IMR-90 (cell line): ENCODE results near the gene FKBP1B. TPM values are rescaled to one million over a fixed set of nuclear protein-coding genes. Genes with fewer than 3 reads are reported as not detected.

Experiments
- ATAC-seq: fragments of 200-7000 bp; cut with Tn5 transposase; 2 replicates; pipeline ENCODE4 v1.9.1; 2020; ENCODE audit warnings: low read depth, mild to moderate bottlenecking, moderate library complexity
- BruUV-seq: library from RNA; stranded (reverse); fragments of 400-500 nt; replicated peaks from 2 replicates; lab custom pipeline; 2021; lab: Mats Ljungman, UMichigan
- CTCF ChIA-PET: fragments of 300-600 bp; formaldehyde crosslinking; extraction: SDS; loops from one replicate; lab custom pipeline; 2021; ENCODE audit warnings: antibody characterized with exemption; lab: Yijun Ruan, JAX
- POLR2A ChIA-PET: fragments of 300-600 bp; sonication (Branson Sonifier 250); formaldehyde crosslinking; loops from one replicate; lab custom pipeline; 2022; ENCODE audit warnings: antibody characterized with exemption; ENCODE audit not compliant: unreplicated experiment; lab: Charles Lee
- DNase-seq: peaks from one replicate; pipeline ENCODE4 v3.0.0; 2013
- H2AFZ ChIP-seq: replicated peaks from 2 replicates; pipeline ENCODE3; 2013; ENCODE audit warnings: low read length, mild to moderate bottlenecking; ENCODE audit not compliant: poor library complexity
- H2AK5ac ChIP-seq: 2 replicates; pipeline ENCODE4 v1.6.1; 2013; ENCODE audit warnings: low read depth, low read length, inconsistent platforms
- H2AK9ac ChIP-seq: replicated peaks from 2 replicates; pipeline ENCODE3; 2013; ENCODE audit warnings: mild to moderate bottlenecking, low read depth, low read length, moderate library complexity; ENCODE audit not compliant: poor library complexity
- H2BK120ac ChIP-seq: 2 replicates; pipeline ENCODE4 v1.6.1; 2013; ENCODE audit warnings: low read depth, low read length, inconsistent platforms
- H2BK15ac ChIP-seq: 3 replicates; pipeline ENCODE4 v1.6.1; 2013; ENCODE audit warnings: low read depth, low read length, inconsistent platforms
- H2BK20ac ChIP-seq: 2 replicates; pipeline ENCODE4 v1.6.1; 2013; ENCODE audit warnings: low read depth, mild to moderate bottlenecking, inconsistent platforms, low read length, moderate library complexity
- H2BK5ac ChIP-seq: 2 replicates; pipeline ENCODE4 v1.6.1; 2013; ENCODE audit warnings: mild to moderate bottlenecking, low read depth, low read length, inconsistent platforms; ENCODE audit not compliant: poor library complexity, severe bottlenecking
- H3K14ac ChIP-seq: replicated peaks from 2 replicates; pipeline ENCODE4 v1.6.1; 2013; ENCODE audit warnings: low read depth, low read length, inconsistent platforms
- H3K18ac ChIP-seq: 2 replicates; pipeline ENCODE4 v1.6.1; 2013; ENCODE audit warnings: low read depth, low read length, control low read depth
- H3K23ac ChIP-seq: 2 replicates; pipeline ENCODE4 v1.6.1; 2013; ENCODE audit warnings: low read depth, low read length, inconsistent platforms
- H3K27ac ChIP-seq: 2 replicates; pipeline ENCODE4 v1.5.1; 2013; ENCODE audit warnings: mild to moderate bottlenecking, control low read depth, low read length; ENCODE audit not compliant: insufficient read depth
- H3K27me3 ChIP-seq: 2 replicates; pipeline ENCODE4 v1.6.1; 2013; ENCODE audit warnings: low read length; ENCODE audit not compliant: control insufficient read depth, insufficient read depth
- H3K36me3 ChIP-seq: 2 replicates; pipeline ENCODE4 v1.6.1; 2013; ENCODE audit warnings: low read length, mixed read lengths; ENCODE audit not compliant: control insufficient read depth, insufficient read depth
- H3K4ac ChIP-seq: 2 replicates; pipeline ENCODE4 v1.6.1; 2013; ENCODE audit warnings: low read depth, low read length, inconsistent platforms
- H3K4me1 ChIP-seq: 2 replicates; pipeline ENCODE4 v1.6.1; 2013; ENCODE audit warnings: low read length, mixed read lengths; ENCODE audit not compliant: control insufficient read depth, insufficient read depth
- H3K4me2 ChIP-seq: 2 replicates; pipeline ENCODE4 v1.6.1; 2013; ENCODE audit warnings: low read depth, mild to moderate bottlenecking, control low read depth, low read length, moderate library complexity
- H3K4me3 ChIP-seq: 2 replicates; pipeline ENCODE4 v1.5.1; 2013; ENCODE audit warnings: low read depth, mild to moderate bottlenecking, control low read depth, low read length, moderate library complexity; ENCODE audit not compliant: insufficient read depth
- H3K56ac ChIP-seq: 2 replicates; pipeline ENCODE4 v1.6.1; 2013; ENCODE audit warnings: low read length, inconsistent platforms; ENCODE audit not compliant: insufficient read depth; ENCODE audit errors: extremely low read depth
- H3K79me1 ChIP-seq, 2 experiments: 2 replicates each; pipeline ENCODE4 v1.6.1; 2013; ENCODE audit warnings: low read length in 2 of 2, inconsistent platforms in 1 of 2, low read depth in 1 of 2
- H3K9ac ChIP-seq: 2 replicates; pipeline ENCODE4 v1.6.1; 2013; ENCODE audit warnings: low read depth, low read length, control low read depth
- H3K9me1 ChIP-seq: 2 replicates; pipeline ENCODE4 v1.6.1; 2013; ENCODE audit warnings: low read length, inconsistent platforms; ENCODE audit not compliant: insufficient read depth
- H3K9me3 ChIP-seq: 2 replicates; pipeline ENCODE4 v1.6.1; 2013; ENCODE audit warnings: low read length; ENCODE audit not compliant: control insufficient read depth, insufficient read depth
- H4K20me1 ChIP-seq: 2 replicates; pipeline ENCODE4 v1.6.1; 2013; ENCODE audit warnings: low read length, inconsistent platforms; ENCODE audit not compliant: insufficient read depth
- H4K5ac ChIP-seq: 2 replicates; pipeline ENCODE4 v1.6.1; 2013; ENCODE audit warnings: mild to moderate bottlenecking, low read depth, low read length, control low read depth
- H4K8ac ChIP-seq, 2 experiments: 2 replicates each; pipeline ENCODE4 v1.6.1; 2013; ENCODE audit warnings: low read depth in 2 of 2, low read length in 2 of 2, control low read depth in 1 of 2, inconsistent platforms in 1 of 2
- H4K91ac ChIP-seq: 2 replicates; pipeline ENCODE4 v1.6.1; 2013; ENCODE audit warnings: low read depth, low read length, inconsistent platforms; ENCODE audit not compliant: insufficient read depth
- BHLHE40 ChIP-seq: fragments of 150-350 bp; IDR thresholded peaks from 2 replicates; pipeline ENCODE4 v1.6.1; 2016; ENCODE audit warnings: mild to moderate bottlenecking, low read depth, low read length
- CHD1 ChIP-seq: IDR thresholded peaks from 2 replicates; pipeline ENCODE4 v1.6.1; 2012; ENCODE audit warnings: low read depth, low read length, improper control_type of control experiment
- FOS ChIP-seq: fragments of 150-350 bp; IDR thresholded peaks from 2 replicates; pipeline ENCODE4 v1.6.1; 2016; ENCODE audit warnings: low read depth, low read length
- MAFK ChIP-seq: IDR thresholded peaks from 2 replicates; pipeline ENCODE4 v1.6.1; 2012; ENCODE audit warnings: low read depth, low read length, improper control_type of control experiment
- MAZ ChIP-seq: IDR thresholded peaks from 2 replicates; pipeline ENCODE4 v1.6.1; 2012; ENCODE audit warnings: low read depth, mild to moderate bottlenecking, low read length, improper control_type of control experiment, moderate library complexity, borderline replicate concordance
- MXI1 ChIP-seq: IDR thresholded peaks from 2 replicates; pipeline ENCODE4 v1.6.1; 2012; ENCODE audit warnings: low read depth, mild to moderate bottlenecking, low read length, moderate library complexity, borderline replicate concordance
- NFE2L2 ChIP-seq: fragments of 150-350 bp; IDR thresholded peaks from 2 replicates; pipeline ENCODE4 v1.6.1; 2016; ENCODE audit warnings: low read depth, mild to moderate bottlenecking, low read length
- POLR2A ChIP-seq: IDR thresholded peaks from 2 replicates; pipeline ENCODE4 v1.6.1; 2012; ENCODE audit warnings: mild to moderate bottlenecking, low read depth, low read length
- RAD21 ChIP-seq: IDR thresholded peaks from 2 replicates; pipeline ENCODE4 v1.6.1; 2012; ENCODE audit warnings: low read length, improper control_type of control experiment
- SMC3 ChIP-seq: fragments of 150-350 bp; IDR thresholded peaks from 2 replicates; pipeline ENCODE4 v1.6.1; 2016; ENCODE audit warnings: low read depth, mild to moderate bottlenecking, antibody characterized with exemption, low read length, moderate library complexity
- WGBS, 2 experiments: methylation state at CpG; one replicate each; pipeline versions ENCODE4 v1.1.5 to v1.1.7; 2013; ENCODE audit warnings: missing lambda C conversion rate in 2 of 2; ENCODE audit not compliant: insufficient read length in 1 of 2; ENCODE audit errors: extremely low coverage in 2 of 2; 5-methylcytosine and 5-hydroxymethylcytosine counted together
- dilution Hi-C: fragments of 300-500 bp; cut with HindIII; formaldehyde crosslinking; loops from one replicate; pipeline ENCODE4 v1.14.3; 2018; ENCODE audit warnings: low sequenced_read_pairs; ENCODE audit not compliant: unreplicated experiment
- in situ Hi-C: fragments of 300-500 bp; cut with MboI; formaldehyde crosslinking; loops from 3 replicates; pipeline ENCODE4 v1.14.3; 2019; ENCODE audit warnings: low sequenced_read_pairs, inconsistent platforms, mixed read lengths
- intact Hi-C: fragments of 100-400 bp; cut with micrococcal nuclease; formaldehyde crosslinking; loops from 2 replicates; pipeline ENCODE4 v1.10.0; 2022
- polyA plus RNA-seq, 3 experiments: library from polyadenylated mRNA; depleted of rRNA; stranded (reverse); fragments of >200 nt; gene quantifications; 2 replicates each; pipeline ENCODE4 v1.2.3, GENCODE V29; 2012; ENCODE audit warnings: low replicate concordance in 1 of 3
- total RNA-seq: library from RNA; depleted of rRNA; stranded (reverse); fragments of >200 nt; gene quantifications from 2 replicates; pipeline ENCODE4 v1.2.3, GENCODE V29; 2012
- TF ChIP-seq, protein P1 (sequence below): fragments of 150-350 bp; IDR thresholded peaks from 2 replicates; pipeline ENCODE4 v1.6.1; 2017; ENCODE audit warnings: mild to moderate bottlenecking, antibody characterized with exemption, low read length, low read depth
- TF ChIP-seq, protein P2 (sequence below): conservative IDR thresholded peaks from 2 replicates; pipeline ENCODE4 v1.5.1; 2012; ENCODE audit warnings: mild to moderate bottlenecking, low read depth, low read length, improper control_type of control experiment

Gene FKBP1B
- total and polyA plus RNA-seq, 2 of the 4 experiments (the other 2 are of a cell fraction), result 10.2 to 15.1 TPM

DNA sequence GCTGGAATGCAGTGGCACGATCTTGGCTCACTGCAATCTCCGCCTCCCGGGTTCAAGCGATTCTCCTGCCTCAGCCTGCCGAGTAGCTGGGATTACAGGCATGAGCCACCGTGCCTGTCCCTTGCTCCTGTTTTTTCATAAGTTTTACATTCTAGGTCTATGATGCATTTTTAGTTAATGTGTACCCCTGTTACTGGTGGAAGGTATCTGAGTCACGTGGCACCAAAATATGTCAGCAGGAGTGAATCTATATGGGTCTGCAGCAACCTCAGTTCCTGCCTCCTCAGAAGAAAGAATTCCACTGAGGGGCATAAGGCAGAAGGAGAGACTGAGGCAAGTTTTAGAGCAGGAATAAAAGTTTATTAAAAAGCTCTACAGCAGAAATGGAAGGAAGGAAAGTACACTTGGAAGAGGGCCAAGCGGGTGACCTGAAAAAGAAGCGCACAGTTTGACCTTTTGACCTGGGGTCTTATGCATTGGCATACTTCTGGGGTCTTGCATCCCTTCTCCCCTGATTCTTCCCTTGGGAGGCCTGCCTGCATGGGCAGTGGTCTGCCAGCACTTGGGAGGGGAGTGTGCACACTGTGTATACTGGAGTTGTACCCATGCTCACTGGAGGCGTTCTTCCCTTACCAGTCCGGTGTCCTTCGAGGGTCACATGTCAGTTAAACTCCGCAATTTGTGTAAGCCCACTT, 40.7 kb upstream of the FKBP1B start:
- ChIA-PET POLR2A (interaction anchor here (0.6 kb wide), 1 partner anchor 211 kb away, joined by 3 read pairs; no protein-coding TSS in a partner anchor), CTCF (no interaction called here)
- Histone ChIP-seq H3K27ac (no peak overlapping the region), H3K9me3 (no peaks in the 10 kb centered on the region), H2AK5ac (no peak overlapping the region), H3K14ac (no peak overlapping the region; the same call in 1 of the 2 replicates), H3K18ac (no peak overlapping the region), H2AK9ac (peak overlapping the region; percentile 44), H3K9me1 (peaks cover 11% of the 10 kb centered on the region), H4K91ac (no peak overlapping the region), H2BK20ac (no peak overlapping the region), H3K4me2 (no peak overlapping the region), H2AFZ (peak overlapping the region; percentile 11), H4K20me1 (no peaks in the 10 kb centered on the region), H3K23ac (no peak overlapping the region), H3K56ac (no peak overlapping the region), H2BK5ac (no peak overlapping the region), H4K8ac (no peak overlapping the region), H3K9ac (no peak overlapping the region), H4K5ac (no peak overlapping the region), H2BK120ac (no peak overlapping the region), H3K36me3 (no peaks in the 10 kb centered on the region), H3K79me1 (no peaks in the 10 kb centered on the region; a peak in 1 of 4 replicates), H3K27me3 (peaks cover 8% of the 10 kb centered on the region), H3K4me1 (peaks cover 1% of the 10 kb centered on the region; the same call in 1 of the 2 replicates), H3K4ac (no peak overlapping the region), H3K4me3 (no peak overlapping the region), H2BK15ac (no peak overlapping the region)
- no peak for TF ChIP-seq CHD1
- TF ChIP-seq BHLHE40, result no peak
- TF ChIP-seq SMC3, result no peak
- no peak for TF ChIP-seq RAD21
- TF ChIP-seq NFE2L2, result no peak
- TF ChIP-seq FOS, result no peak
- TF ChIP-seq POLR2A, result no peak
- TF ChIP-seq, protein P1, sequence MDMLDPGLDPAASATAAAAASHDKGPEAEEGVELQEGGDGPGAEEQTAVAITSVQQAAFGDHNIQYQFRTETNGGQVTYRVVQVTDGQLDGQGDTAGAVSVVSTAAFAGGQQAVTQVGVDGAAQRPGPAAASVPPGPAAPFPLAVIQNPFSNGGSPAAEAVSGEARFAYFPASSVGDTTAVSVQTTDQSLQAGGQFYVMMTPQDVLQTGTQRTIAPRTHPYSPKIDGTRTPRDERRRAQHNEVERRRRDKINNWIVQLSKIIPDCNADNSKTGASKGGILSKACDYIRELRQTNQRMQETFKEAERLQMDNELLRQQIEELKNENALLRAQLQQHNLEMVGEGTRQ, result no peak
- TF ChIP-seq, protein P2, sequence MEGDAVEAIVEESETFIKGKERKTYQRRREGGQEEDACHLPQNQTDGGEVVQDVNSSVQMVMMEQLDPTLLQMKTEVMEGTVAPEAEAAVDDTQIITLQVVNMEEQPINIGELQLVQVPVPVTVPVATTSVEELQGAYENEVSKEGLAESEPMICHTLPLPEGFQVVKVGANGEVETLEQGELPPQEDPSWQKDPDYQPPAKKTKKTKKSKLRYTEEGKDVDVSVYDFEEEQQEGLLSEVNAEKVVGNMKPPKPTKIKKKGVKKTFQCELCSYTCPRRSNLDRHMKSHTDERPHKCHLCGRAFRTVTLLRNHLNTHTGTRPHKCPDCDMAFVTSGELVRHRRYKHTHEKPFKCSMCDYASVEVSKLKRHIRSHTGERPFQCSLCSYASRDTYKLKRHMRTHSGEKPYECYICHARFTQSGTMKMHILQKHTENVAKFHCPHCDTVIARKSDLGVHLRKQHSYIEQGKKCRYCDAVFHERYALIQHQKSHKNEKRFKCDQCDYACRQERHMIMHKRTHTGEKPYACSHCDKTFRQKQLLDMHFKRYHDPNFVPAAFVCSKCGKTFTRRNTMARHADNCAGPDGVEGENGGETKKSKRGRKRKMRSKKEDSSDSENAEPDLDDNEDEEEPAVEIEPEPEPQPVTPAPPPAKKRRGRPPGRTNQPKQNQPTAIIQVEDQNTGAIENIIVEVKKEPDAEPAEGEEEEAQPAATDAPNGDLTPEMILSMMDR, result no peak
- TF ChIP-seq MAZ, result no peak
- TF ChIP-seq MAFK, result no peak
- TF ChIP-seq MXI1, result no peak
- 96% methylated on average over 6 of the region's 13 CpGs; no CpG with 5 or more reads in 1 of the 2 experiments for WGBS, 2 experiments
- ATAC-seq, result no peak
- BruUV-seq, result no TSS peak
- DNase-seq, result no peak
- in situ Hi-C loops (no loop called here), dilution Hi-C loops (no loop called here), intact Hi-C loops (no loop called here)
